HAP-1 (cell line): Measurements from ENCODE around the gene CGREF1.

Experiments
- DNase-seq, 2 experiments: peaks; one replicate each; pipeline ENCODE4 v3.0.0-alpha.2; 2016 to 2020; ENCODE audit warnings: low spot score in 2 of 2
- H3K27me3 ChIP-seq: fragments of 250-450 bp; sonication (Bioruptor Pico); 2 replicates; pipeline ENCODE4 v1.5.1; 2020; ENCODE audit warnings: low read depth, mild to moderate bottlenecking, moderate library complexity
- H3K36me3 ChIP-seq: fragments of 250-450 bp; sonication (Bioruptor Pico); replicated peaks from 2 replicates; pipeline ENCODE4 v1.5.1; 2020; ENCODE audit warnings: mild to moderate bottlenecking
- H3K4me1 ChIP-seq: fragments of 250-450 bp; sonication (Bioruptor Pico); 2 replicates; pipeline ENCODE4 v1.5.1; 2020; ENCODE audit warnings: mild to moderate bottlenecking
- H3K4me3 ChIP-seq: fragments of 250-450 bp; sonication (Bioruptor Pico); 2 replicates; pipeline ENCODE4 v1.5.1; 2020; ENCODE audit warnings: mild to moderate bottlenecking, moderate library complexity
- H3K9me3 ChIP-seq: fragments of 250-450 bp; sonication (Bioruptor Pico); 2 replicates; pipeline ENCODE4 v1.5.1; 2020; ENCODE audit warnings: mild to moderate bottlenecking, moderate library complexity
- in situ Hi-C: fragments of 300-500 bp; cut with MboI; formaldehyde crosslinking; loops from 3 replicates; pipeline ENCODE4 v1.14.3; 2020; ENCODE audit warnings: low sequenced_read_pairs, inconsistent platforms, mixed read lengths

The CGREF1 gene

DNA sequence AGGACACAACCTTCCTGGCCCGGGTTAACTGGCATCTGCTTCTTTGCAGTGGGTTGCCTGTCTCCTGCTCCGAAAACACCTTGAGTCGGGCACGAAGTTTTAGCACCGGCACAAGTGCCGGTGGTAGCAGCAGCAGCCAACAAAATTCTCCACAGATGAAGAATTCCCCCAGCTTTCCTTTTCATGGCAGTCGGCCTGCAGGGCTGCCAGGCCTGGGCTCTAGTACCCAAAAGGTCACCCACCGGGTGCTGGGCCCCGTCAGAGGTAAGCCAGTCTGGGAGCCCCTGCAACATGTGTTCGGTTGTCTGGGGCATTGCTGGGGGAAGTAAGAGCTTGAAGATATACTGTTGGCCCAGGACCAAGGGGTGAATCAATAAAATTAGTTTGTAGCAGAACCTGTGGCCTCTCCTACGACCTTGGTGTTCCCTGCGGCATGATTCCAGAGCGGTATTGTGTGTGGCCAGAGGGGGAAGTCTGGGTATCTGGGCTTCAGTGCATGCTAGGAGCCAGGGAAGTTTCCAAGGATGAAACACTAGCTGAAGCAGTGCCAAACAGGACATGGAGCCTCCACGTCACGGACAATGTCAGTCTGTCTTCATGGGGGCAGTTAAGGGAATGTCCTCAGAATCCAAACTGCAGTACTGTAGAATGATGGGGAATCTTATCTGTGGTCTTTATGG, 59.6 kb downstream of the CGREF1 start:
- peaks cover 64% of the 10 kb centered on the region for H3K36me3 ChIP-seq
- no peaks in the 10 kb centered on the region for H3K4me1 ChIP-seq
- no peak overlapping the region for H3K4me3 ChIP-seq
- H3K27me3 ChIP-seq, result no peaks in the 10 kb centered on the region
- no peak for DNase-seq
- H3K9me3 ChIP-seq, result no peaks in the 10 kb centered on the region
- in situ Hi-C loops, result no loop called here

DNA sequence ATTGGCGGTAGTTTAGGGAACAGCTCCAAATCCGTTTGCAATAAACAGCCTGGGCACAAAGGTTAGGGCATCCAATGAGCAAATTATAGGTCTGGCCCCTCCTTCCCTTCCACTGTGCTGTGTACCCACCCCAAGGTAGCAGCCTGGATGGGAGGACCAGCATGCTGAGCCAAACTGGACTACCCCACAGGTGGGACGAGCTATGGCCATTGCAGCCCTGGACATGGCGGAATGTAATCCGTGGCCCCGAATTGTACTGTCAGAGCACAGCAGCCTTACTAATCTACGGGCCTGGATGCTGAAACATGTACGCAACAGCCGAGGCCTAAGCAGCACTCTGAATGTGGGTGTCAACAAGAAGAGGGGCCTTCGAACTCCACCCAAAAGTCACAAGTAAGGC, 60.7 kb downstream of the CGREF1 start:
- H3K4me1 ChIP-seq, result no peaks in the 10 kb centered on the region
- no peaks in the 10 kb centered on the region for H3K9me3 ChIP-seq
- H3K36me3 ChIP-seq, result peaks cover 64% of the 10 kb centered on the region
- in situ Hi-C loops, result no loop called here
- no peak overlapping the region for H3K4me3 ChIP-seq
- DNase-seq, result no peak
- H3K27me3 ChIP-seq, result no peaks in the 10 kb centered on the region

DNA sequence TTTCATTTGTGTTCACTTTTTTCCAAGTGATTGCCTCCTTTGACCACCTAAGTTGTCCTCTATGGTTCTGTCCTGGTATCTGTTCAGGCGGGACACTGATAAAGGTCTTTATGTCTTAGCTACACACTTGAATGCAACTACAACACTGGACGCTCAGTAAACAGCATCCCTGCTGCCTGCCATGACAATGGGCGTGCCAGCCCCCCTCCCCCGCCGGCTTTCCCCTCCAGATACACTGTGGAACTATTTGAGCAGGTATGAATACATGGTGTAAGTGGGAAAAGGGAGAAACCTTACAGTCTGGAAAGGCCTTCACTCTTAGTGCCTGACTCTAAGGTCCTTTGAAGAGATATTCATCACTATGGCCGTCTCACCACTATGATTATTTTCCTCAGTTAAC, 61.7 kb downstream of the CGREF1 start:
- Histone ChIP-seq H3K9me3 (no peaks in the 10 kb centered on the region), H3K36me3 (peaks cover 57% of the 10 kb centered on the region), H3K4me3 (no peak overlapping the region), H3K4me1 (no peaks in the 10 kb centered on the region), H3K27me3 (no peaks in the 10 kb centered on the region)
- in situ Hi-C loops, result no loop called here
- DNase-seq, result no peak

DNA sequence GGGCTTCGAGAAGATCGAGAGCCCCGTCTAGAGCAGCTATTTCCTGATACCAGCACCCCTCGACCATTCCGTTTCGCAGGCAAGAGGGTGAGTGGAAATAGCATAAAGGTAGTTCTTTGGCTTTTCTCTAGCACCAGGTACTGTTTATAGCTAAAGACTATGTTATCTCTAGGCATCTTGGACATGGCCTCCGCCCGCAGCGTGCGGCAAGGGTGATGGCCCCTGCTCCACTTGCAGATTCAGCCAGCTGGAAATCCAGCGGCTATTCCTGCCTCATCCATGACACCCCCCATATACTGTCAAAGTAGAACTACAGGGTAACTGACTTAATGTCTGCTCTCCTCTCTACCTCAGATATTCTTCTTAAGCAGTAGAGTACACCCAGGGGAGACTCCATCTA, 64.2 kb downstream of the CGREF1 start:
- H3K36me3 ChIP-seq, result peaks cover 48% of the 10 kb centered on the region
- DNase-seq, result no peak
- H3K9me3 ChIP-seq, result no peaks in the 10 kb centered on the region
- no peaks in the 10 kb centered on the region for H3K27me3 ChIP-seq
- H3K4me3 ChIP-seq, result no peak overlapping the region
- peaks cover under 1% of the 10 kb centered on the region; the same call in 1 of the 2 replicates for H3K4me1 ChIP-seq
- in situ Hi-C loops, result no loop called here

- DNase-seq, result no peak
- H3K9me3 ChIP-seq, result no peaks in the 10 kb centered on the region
- H3K4me1 ChIP-seq, result peaks cover 7% of the 10 kb centered on the region; the same call in 1 of the 2 replicates
- no peak overlapping the region for H3K4me3 ChIP-seq
- peaks cover 41% of the 10 kb centered on the region for H3K36me3 ChIP-seq
- in situ Hi-C loops, result no loop called here
- H3K27me3 ChIP-seq, result no peaks in the 10 kb centered on the region
These were observed 65.2 kb downstream of the CGREF1 start for GRCh38 chr2:27053776-27054175.

DNA sequence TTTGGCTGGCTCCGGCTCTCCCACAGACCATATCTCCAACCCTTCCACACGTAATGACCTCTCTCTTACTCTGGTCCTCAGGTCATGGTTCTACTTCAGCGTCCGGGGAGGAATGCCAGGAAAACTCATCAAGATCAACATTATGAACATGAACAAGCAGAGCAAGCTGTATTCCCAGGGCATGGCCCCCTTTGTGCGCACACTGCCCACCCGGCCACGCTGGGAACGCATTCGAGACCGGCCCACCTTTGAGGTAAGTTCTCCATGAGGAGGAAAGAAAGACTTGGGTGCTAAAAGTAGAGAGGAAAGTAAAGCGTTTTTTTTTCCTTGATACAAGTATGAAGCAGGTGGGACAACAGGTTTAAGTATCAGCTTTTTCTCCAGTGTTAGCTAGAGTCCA, 65.6 kb downstream of the CGREF1 start:
- in situ Hi-C loops, result no loop called here
- Histone ChIP-seq H3K9me3 (peaks cover 2% of the 10 kb centered on the region; the same call in 1 of the 2 replicates), H3K4me1 (peaks cover 7% of the 10 kb centered on the region; the same call in 1 of the 2 replicates), H3K36me3 (peaks cover 37% of the 10 kb centered on the region), H3K27me3 (no peaks in the 10 kb centered on the region), H3K4me3 (no peak overlapping the region)
- DNase-seq, result no peak

GRCh38 chr2:27051902-27052645, 66.9 kb downstream of the CGREF1 start:
- H3K9me3 ChIP-seq, result peaks cover 4% of the 10 kb centered on the region; the same call in 1 of the 2 replicates
- DNase-seq, result no peak
- H3K4me3 ChIP-seq, result peak overlapping the region; percentile 53
- in situ Hi-C loops, result no loop called here
- no peaks in the 10 kb centered on the region for H3K27me3 ChIP-seq
- peaks cover 26% of the 10 kb centered on the region for H3K36me3 ChIP-seq
- peaks cover 7% of the 10 kb centered on the region; the same call in 1 of the 2 replicates for H3K4me1 ChIP-seq

DNA sequence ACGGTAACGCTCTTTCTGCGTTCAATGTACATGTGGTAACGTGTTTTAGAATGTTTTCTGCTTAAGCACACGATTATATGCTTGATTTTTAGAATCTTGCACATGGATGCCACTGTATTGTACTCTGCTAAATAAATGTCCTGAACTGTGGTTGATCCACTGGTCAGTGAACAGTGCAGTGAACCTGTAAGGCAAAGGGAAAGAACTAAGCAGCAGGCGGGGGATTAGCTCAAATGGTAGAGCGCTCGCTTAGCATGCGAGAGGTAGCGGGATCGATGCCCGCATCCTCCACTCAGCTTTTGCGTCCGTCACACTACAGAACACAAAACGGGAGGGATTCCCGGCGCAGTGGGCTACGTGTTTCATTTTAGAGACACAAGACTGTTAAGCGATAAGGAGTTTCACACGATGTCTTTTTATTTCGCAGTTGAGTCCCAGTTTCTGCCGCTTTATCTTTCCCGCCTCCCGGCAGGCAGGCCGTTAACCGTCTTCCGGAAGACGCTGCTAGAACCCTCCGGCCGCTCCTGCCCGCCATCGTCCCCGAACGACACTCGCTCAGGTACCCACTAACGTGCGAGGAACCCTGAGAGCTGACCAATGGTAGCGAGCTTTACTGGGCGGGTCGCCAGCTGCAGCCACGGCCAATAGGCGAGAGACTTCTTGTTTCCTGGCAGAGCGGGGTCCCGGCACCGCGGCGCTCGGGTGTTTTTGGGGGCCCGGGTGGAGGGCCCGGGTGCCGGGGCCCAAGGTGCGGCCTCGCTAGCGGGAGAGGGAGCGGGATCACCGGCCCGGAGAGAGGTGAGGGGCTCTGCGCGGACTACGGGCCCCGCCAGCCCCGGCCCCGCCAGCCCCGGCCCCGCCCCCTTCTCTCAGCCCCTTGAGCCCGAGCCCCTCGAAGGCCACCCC, 67.7 kb downstream of the CGREF1 start, which contains the start of gene AGBL5:
Gene AGBL5 (plus strand): TSS at position 673 of the 906 bp plus-strand sequence. CDS start 1,291 bp downstream, outside the sequence.
- Histone ChIP-seq H3K36me3 (peaks cover 19% of the 10 kb centered on the region), H3K27me3 (no peaks in the 10 kb centered on the region), H3K9me3 (peaks cover 4% of the 10 kb centered on the region; the same call in 1 of the 2 replicates), H3K4me3 (peak within 1 kb of the TSS; percentile 53), H3K4me1 (peaks cover 7% of the 10 kb centered on the region; the same call in 1 of the 2 replicates)
- in situ Hi-C loops, result no loop called here
- peak; percentile 78 to 96 for DNase-seq
